ENCODE data around the gene TMEFF2.

TMEFF2 gene

DNA sequence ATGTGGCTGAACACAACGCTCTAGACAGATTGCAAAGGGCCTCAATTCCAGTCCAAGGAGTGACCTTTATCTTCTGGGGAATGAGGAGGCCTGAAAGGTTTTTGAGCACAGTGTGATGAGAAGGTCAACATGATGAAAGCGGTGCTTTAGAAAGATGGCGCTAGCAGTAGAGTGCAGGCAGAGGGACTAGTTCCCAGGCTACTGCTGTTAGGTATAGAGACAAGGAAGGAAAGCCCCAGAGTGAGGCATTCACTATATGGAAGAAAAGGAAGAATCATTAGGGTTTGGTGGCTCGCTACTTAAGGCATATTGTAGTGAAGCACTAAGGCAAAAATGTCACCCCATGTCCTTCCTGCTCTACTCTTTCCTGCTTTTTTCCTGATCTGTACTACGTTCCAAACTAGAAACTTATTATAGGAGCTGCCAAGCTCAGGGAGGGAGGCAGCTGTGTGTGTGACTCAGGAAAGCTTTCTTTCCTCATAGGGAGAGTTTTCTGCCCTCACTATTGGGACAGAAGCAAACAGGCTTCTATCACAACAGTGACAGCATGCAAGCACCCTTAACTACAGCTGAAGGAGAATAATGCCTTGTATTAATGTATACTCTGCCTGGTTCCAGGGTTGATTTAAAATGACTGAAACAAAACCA lies 187.0 kb downstream of the TMEFF2 start:
- DNase-seq: no peak

- no peak for DNase-seq
Observed at GRCh38 chr2:192005211-192005610, 189.5 kb downstream of the TMEFF2 start.

GRCh38 chr2:192004188-192004963 lies 190.4 kb downstream of the TMEFF2 start:
- no peak for DNase-seq

DNA sequence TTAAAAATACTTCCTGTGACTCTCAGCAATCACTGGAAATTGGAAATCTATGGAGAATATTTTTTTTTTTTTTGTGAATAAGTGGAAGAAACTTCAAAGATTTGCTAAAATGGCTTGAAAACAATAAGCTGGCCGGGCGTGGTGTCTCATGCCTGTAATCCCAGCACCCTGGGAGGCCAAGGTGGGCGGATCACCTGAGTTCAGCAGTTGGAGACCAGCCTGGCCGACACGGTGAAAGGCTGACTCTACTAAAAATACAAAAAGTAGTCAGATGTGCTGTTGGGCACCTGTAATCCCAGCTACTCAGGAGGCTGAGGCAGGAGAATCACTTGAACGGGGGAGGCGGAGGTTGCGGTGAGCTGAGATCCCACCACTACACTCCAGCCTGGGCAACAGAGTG lies 192.3 kb downstream of the TMEFF2 start:
- no peak for DNase-seq

DNA sequence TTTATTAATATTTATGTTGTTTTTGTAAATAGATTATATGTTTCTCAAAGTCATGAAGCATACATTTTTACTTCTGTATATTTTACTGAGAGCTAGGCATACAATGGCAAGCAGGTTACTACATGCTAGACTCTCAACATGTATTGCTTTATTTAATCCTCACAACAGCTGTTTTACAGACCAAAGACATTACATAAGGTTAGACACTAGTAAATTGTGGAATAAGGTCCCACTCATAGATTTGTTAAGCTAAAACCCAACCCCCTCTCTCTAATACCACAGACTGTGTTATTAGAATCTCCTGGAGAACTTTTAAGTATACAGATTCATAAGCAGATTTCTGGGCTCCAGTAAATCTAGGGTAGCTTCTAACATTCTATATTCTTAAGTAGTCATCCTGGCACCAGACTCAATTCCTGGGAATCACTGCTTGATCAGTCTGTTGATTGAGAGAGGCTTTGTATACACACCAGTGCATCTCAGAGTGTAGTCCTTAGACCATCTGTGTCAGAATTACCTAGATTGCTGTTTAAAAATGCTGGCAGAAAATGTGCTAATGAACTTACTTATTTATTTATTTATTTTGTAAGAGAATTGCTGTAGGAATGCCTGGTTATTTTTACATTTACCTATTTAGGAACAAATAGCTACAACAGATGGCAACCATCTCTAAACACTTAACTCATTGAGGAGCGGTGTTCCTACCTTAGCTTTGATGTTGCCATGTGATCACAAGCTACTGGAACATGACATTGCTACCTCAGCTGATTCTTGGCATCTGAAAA lies 194.3 kb downstream of the TMEFF2 start:
- DNase-seq: no peak

- no peak for DNase-seq
Observed at GRCh38 chr2:191999101-191999841, 195.5 kb downstream of the TMEFF2 start.

GRCh38 chr2:191995285-191995684 lies 199.4 kb downstream of the TMEFF2 start:
- no peak for DNase-seq

DNA sequence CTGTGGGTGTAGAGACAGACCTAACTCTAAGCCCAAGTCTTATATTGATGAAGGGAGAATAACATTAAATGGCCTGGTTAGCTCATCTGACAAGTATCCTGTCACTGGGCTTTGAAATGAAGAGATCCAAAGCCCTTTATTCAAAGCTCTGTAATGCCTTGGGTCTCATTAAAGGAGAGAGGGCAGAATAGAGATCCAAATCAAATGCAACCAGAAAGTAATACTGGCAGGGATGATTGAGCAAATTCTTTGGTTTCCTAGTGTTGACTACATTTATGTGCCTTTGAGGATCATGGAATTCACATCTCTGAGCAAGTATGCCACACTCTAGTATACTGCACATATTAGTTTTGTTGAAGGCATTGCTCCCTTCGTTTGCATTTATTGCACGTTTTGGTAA lies 200.0 kb downstream of the TMEFF2 start:
- no peak for DNase-seq

GRCh38 chr2:191991442-191991841 lies 203.3 kb downstream of the TMEFF2 start:
- DNase-seq: no peak

GRCh38 chr2:191985740-191986139 lies 209.0 kb downstream of the TMEFF2 start:
- no peak for DNase-seq

- no peak for DNase-seq
Observed at GRCh38 chr2:191983591-191983990, 211.1 kb downstream of the TMEFF2 start.

GRCh38 chr2:191983186-191983585 lies 211.5 kb downstream of the TMEFF2 start:
- no peak for DNase-seq

DNA sequence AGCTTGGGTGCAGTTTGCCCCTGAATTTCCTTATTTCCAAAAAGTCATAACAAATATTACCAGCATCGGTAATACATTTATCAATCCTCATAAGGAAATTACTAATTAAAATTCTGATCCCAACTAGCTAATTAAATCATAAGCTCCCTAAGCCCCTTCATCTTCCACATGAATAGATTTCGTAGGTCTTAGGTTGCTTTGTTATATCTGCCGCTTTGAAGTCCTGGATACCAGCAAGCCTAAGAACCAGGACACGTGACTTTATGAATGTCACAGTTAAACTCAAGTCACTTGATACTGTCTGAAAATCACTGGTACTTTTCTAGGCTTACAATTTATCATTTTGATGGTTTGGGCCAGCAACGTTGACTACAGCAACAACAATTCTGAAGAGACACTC lies 213.0 kb downstream of the TMEFF2 start:
- DNase-seq: no peak

DNA sequence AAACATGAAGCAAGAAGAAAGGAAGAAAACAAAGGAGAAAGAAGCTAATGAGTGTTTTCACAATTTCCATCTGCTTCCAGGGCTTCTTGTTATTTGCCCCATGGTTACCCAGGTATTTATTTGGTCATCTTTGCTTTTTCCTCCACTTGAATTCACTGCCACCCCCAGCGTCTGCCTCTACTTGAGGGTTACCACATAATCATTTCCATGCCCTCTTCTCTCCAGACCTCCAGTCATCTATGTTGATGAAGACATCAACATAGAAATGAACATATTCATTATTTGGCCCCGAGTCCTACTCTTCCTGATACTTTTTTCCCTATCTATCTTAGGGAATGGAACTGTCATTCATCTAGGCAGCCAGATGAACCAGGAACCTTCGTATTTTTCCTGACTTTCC lies 214.2 kb downstream of the TMEFF2 start:
- DNase-seq: no peak

- no peak for DNase-seq
Observed at GRCh38 chr2:191979221-191979730, 215.5 kb downstream of the TMEFF2 start.

GRCh38 chr2:191977754-191978153 lies 217.0 kb downstream of the TMEFF2 start:
- no peak for DNase-seq

GRCh38 chr2:191976436-191976835 lies 218.3 kb downstream of the TMEFF2 start:
- DNase-seq: no peak

- DNase-seq: no peak
Observed at GRCh38 chr2:191974676-191975075, 220.1 kb downstream of the TMEFF2 start.

DNA sequence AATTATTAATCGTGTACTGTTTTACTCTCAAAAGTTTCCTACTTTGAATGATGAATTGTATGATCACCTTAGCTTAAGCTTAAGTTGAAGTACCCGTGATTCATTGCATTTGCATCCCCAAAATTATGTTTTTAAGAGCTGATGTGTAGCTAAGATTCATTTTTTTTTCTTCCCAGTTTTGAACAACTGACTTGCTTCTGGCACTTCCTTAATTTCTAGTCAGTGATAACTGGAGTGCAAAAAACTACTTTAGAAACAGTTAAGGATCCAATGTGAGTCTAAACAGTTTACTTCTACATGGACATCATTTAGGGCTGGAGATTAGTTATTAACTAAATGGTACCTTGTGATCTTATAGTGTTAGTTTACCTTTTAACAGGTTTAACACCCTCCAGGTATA lies 223.9 kb downstream of the TMEFF2 start:
- no peak for DNase-seq

DNA sequence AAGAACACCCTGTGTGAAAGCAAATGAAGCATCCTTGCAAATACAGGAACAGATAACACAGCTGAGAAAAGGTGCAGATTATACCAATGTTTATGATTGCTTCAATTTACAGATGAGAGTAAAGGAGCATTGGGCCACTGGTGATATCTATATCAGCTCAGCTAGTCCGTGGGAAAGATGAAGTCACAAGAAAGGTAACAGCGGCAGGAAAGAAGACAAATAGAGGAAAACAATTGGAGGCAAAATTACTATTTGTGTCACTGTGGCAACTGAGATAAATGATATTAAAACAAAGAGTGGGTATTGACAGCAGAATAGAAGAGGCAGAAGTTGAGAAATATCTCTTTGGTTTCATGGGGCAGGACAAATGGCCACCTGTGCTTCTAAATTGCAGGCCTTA lies 226.6 kb downstream of the TMEFF2 start:
- no peak for DNase-seq

DNA sequence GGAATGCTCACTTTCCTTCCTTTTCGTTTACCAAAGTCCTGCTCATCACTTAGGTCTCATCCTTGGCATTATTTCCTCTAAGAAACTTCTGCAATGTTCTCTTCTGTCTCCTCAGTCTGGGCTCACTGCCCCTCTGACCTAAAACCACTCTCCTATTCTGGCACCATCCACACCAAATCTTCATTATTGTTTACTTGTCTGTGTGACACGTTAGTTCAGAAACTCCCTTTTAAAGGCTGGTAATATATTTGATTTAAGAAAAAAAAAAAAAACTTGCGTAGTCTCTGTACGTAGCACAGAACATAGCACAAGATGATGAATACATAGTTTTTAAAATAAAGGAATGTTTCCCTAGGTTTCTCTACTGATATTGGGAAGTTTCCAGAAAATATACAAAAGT lies 229.0 kb downstream of the TMEFF2 start:
- DNase-seq: no peak

DNA sequence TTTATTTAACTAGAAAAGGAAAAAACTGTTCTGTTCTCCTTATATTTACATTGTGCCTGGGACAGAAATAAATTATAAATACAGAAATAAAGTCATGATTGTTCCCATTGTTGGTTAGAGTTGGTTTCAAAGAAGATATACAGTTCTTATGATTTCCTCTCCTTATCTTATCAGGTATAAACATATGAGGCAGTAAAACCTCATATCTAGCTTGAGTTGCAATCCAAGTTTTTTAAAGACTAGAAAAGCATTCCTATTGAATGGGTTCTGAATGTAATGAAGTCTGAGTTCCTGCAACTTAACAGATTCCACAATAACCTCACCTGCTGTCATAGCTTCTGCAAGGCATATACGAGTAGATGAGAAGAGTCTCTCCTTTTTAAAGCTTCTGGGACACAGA lies 233.2 kb downstream of the TMEFF2 start:
- no peak for DNase-seq

GRCh38 chr2:191959209-191959608 lies 235.5 kb downstream of the TMEFF2 start:
- DNase-seq: no peak

All from midbrain (tissue), 1 donor.